ENCODE data around the gene BCAP29. TPM values are rescaled to one million over a fixed set of nuclear protein-coding genes. Genes with fewer than 3 reads are reported as not detected.

The BCAP29 gene
- total RNA-seq, 2 experiments from 2014 or later, result 24.0 to 27.7 TPM

- intact Hi-C loops (cut with micrococcal nuclease), result loop anchor here (2.0 kb wide), 1 partner anchor 78 kb away; the partner anchor contains the start of gene BCAP29
- Mint-ChIP-seq H3K27me3 (peaks cover 40% of the 10 kb centered on the region), H3K27ac (no peak overlapping the region), H3K36me3 (ENCODE audit: low read depth) (no peaks in the 10 kb centered on the region), H3K4me1 (ENCODE audit: low read depth) (peaks cover 42% of the 10 kb centered on the region), H3K4me3 (no peak overlapping the region), H3K9me3 (no peaks in the 10 kb centered on the region)
- TF ChIP-seq, protein P1, sequence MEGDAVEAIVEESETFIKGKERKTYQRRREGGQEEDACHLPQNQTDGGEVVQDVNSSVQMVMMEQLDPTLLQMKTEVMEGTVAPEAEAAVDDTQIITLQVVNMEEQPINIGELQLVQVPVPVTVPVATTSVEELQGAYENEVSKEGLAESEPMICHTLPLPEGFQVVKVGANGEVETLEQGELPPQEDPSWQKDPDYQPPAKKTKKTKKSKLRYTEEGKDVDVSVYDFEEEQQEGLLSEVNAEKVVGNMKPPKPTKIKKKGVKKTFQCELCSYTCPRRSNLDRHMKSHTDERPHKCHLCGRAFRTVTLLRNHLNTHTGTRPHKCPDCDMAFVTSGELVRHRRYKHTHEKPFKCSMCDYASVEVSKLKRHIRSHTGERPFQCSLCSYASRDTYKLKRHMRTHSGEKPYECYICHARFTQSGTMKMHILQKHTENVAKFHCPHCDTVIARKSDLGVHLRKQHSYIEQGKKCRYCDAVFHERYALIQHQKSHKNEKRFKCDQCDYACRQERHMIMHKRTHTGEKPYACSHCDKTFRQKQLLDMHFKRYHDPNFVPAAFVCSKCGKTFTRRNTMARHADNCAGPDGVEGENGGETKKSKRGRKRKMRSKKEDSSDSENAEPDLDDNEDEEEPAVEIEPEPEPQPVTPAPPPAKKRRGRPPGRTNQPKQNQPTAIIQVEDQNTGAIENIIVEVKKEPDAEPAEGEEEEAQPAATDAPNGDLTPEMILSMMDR (IDR thresholded peaks at IDR 0.05), result no peak
- POLR2A ChIA-PET, result interaction anchor here (1.9 kb wide), 1 partner anchor 85 kb away, joined by 7 read pairs; no protein-coding TSS in a partner anchor
- ATAC-seq, result no peak
- DNase-seq, result no peak
- CTCF ChIA-PET, result no interaction called here
Observed at GRCh38 chr7:107658467-107658866, 78.4 kb downstream of the BCAP29 start.

- TF ChIP-seq, protein P1 (IDR thresholded peaks at IDR 0.05), result no peak
- peaks cover 44% of the 10 kb centered on the region for H3K27me3 Mint-ChIP-seq
- CTCF ChIA-PET, result interaction anchor here (0.6 to 1.0 kb wide), 2 partner anchors 14 to 83 kb away, joined by 3 to 4 read pairs; no protein-coding TSS in a partner anchor
- intact Hi-C loops (cut with micrococcal nuclease), result loop anchor here (2.0 kb wide), 1 partner anchor 79 kb away; the partner anchor contains the start of gene BCAP29
- ATAC-seq (peak; percentile 81), DNase-seq (peak; percentile 69)
- no peaks in the 10 kb centered on the region for H3K36me3 Mint-ChIP-seq (ENCODE audit: low read depth)
- no peaks in the 10 kb centered on the region for H3K9me3 Mint-ChIP-seq
- H3K27ac Mint-ChIP-seq, result peak overlapping the region; percentile 85
- POLR2A ChIA-PET, result interaction anchor here (0.6 to 1.9 kb wide), 2 partner anchors 21 to 83 kb away, joined by 3 to 7 read pairs; no protein-coding TSS in a partner anchor
- peak overlapping the region; percentile 74 for H3K4me3 Mint-ChIP-seq
- H3K4me1 Mint-ChIP-seq (ENCODE audit: low read depth), result peaks cover 40% of the 10 kb centered on the region
Observed at GRCh38 chr7:107659666-107660065, 79.6 kb downstream of the BCAP29 start.

GRCh38 chr7:107660381-107661080, 80.5 kb downstream of the BCAP29 start, which contains the start of gene SLC26A4:
TSS of gene SLC26A4 (plus strand) at chr7:107660828. CDS start at chr7:107661642, 814 bp downstream.
- ATAC-seq (peak; percentile 43), DNase-seq (peak; percentile 66)
- Mint-ChIP-seq H3K27ac (peak within 1 kb of the TSS; percentile 85), H3K27me3 (peaks cover 44% of the 10 kb centered on the region), H3K4me3 (peak within 1 kb of the TSS; percentile 74), H3K36me3 (ENCODE audit: low read depth) (no peaks in the 10 kb centered on the region), H3K4me1 (ENCODE audit: low read depth) (peaks cover 32% of the 10 kb centered on the region), H3K9me3 (no peaks in the 10 kb centered on the region)
- POLR2A ChIA-PET, result interaction anchor here (0.6 to 1.9 kb wide), 2 partner anchors 21 to 83 kb away, joined by 3 to 7 read pairs; no protein-coding TSS in a partner anchor
- CTCF ChIA-PET, result interaction anchor here (0.9 to 1.5 kb wide), 4 partner anchors 20 to 83 kb away, joined by 3 to 4 read pairs (median 4); no protein-coding TSS in a partner anchor
- TF ChIP-seq, protein P1 (IDR thresholded peaks at IDR 0.05), result no peak
- intact Hi-C loops (cut with micrococcal nuclease), result no loop called here

DNA sequence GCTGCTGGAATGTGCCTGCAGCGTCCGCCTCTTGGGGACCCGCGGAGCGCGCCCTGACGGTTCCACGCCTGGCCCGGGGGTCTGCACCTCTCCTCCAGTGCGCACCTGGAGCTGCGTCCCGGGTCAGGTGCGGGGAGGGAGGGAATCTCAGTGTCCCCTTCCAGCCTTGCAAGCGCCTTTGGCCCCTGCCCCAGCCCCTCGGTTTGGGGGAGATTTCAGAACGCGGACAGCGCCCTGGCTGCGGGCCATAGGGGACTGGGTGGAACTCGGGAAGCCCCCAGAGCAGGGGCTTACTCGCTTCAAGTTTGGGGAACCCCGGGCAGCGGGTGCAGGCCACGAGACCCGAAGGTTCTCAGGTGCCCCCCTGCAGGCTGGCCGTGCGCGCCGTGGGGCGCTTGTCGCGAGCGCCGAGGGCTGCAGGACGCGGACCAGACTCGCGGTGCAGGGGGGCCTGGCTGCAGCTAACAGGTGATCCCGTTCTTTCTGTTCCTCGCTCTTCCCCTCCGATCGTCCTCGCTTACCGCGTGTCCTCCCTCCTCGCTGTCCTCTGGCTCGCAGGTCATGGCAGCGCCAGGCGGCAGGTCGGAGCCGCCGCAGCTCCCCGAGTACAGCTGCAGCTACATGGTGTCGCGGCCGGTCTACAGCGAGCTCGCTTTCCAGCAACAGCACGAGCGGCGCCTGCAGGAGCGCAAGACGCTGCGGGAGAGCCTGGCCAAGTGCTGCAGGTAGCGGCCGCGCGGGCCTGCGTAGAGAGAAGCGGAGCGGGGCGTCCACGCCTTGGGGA, 81.2 kb downstream of the BCAP29 start:
- intact Hi-C loops (cut with micrococcal nuclease), result no loop called here
- TF ChIP-seq, protein P1 (IDR thresholded peaks at IDR 0.05), result peak; percentile 17
- DNase-seq, result peak; percentile 65
- Mint-ChIP-seq H3K4me3 (peak overlapping the region; percentile 74), H3K4me1 (ENCODE audit: low read depth) (peaks cover 30% of the 10 kb centered on the region), H3K36me3 (ENCODE audit: low read depth) (no peaks in the 10 kb centered on the region), H3K27me3 (peaks cover 41% of the 10 kb centered on the region), H3K9me3 (no peaks in the 10 kb centered on the region), H3K27ac (peak overlapping the region; percentile 52)
- peak; percentile 35 for ATAC-seq
- ChIA-PET POLR2A (interaction anchor here (0.6 kb wide), 1 partner anchor 20 kb away, joined by 3 read pairs; no protein-coding TSS in a partner anchor), CTCF (interaction anchor here (0.9 to 1.5 kb wide), 8 partner anchors 19 to 436 kb away, joined by 3 to 4 read pairs (median 3); no protein-coding TSS in a partner anchor)

Measured in activated CD8-positive, alpha-beta T cell treated with anti-CD3 and anti-CD28 coated beads for 36 hours (primary cell).